Bone marrow (tissue), 2 donors: ENCODE measurements around the gene NBPF11.
"Not testable (repeated sequence)": the region's sequence is repeated elsewhere in the genome, so short reads cannot be mapped to it uniquely, and the experiment has no call there.

ENCODE experiments used
- DNase-seq, 2 donors: peaks; one replicate each; lab custom pipeline; 2025; lab: John Stamatoyannopoulos, UW

The NBPF11 gene

DNA sequence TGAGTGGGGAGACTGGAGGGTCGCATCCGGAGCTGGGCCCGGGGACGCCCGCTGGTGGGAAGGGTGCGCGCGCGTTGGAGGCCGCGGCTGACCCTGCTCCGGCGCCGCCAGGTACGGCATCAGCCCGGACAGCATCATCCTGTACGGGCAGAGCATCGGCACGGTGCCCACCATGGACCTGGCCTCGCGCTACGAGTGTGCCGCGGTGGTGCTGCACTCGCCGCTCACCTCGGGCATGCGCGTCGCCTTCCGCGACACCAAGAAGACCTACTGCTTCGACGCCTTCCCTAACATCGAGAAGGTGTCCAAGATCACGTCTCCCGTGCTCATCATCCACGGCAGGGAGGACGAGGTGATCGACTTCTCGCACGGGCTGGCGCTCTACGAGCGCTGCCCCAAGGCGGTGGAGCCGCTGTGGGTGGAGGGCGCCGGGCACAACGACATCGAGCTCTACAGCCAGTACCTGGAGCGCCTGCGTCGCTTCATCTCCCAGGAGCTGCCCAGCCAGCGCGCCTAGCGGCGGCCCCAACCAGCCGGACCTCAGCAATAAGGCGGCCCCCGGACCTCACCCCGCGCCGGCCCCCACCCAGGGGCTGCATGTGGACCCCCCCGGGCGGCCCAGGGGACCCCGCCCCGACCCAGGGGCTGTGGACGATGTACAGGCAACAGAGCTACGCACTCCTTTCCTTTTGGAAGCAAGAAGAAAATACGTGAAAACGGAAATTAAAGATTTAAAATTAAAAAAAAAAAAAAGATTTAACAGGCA lies 2.8 kb downstream of the NBPF11 start:
- DNase-seq, result not testable (repeated sequence)

DNA sequence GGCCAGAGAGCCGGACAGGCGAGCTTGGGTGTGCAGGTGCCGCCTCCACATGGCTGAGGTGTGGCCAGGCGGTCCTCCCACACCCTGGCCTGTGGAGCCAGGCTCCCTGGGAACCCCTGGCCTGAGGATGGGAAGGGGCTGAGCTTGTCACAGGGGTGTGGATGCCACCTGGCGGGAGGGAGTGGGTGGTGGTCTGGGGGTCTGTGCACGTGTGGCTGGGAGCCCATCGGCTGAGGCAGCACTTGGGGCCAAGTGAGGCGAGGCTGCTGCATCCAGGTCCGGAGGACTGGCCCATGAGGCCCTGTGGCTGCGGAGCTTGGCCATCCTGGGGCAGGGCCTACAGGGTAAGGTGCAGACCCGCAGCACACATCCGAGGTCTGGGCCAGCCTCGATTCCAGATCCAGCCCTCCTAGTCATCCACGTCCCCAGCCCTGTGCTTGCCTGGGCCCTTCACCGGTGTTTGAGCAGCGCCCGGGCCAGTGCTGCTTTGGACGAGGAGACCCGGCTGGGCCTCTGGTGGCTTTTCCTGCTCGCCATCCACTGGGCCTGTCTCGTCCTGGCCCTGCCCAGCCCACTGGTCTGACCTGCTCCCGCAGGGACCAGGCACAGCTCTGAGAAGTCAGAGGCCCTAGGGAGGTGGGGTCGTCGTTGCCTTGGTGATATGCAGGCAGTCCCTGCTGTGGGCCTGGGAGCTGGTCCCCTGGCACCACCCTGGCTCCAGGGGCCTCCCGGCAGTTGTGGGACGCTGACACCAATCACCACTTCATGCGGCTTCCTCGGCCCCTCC lies 4.8 kb downstream of the NBPF11 start:
- DNase-seq, result not testable (repeated sequence)

DNA sequence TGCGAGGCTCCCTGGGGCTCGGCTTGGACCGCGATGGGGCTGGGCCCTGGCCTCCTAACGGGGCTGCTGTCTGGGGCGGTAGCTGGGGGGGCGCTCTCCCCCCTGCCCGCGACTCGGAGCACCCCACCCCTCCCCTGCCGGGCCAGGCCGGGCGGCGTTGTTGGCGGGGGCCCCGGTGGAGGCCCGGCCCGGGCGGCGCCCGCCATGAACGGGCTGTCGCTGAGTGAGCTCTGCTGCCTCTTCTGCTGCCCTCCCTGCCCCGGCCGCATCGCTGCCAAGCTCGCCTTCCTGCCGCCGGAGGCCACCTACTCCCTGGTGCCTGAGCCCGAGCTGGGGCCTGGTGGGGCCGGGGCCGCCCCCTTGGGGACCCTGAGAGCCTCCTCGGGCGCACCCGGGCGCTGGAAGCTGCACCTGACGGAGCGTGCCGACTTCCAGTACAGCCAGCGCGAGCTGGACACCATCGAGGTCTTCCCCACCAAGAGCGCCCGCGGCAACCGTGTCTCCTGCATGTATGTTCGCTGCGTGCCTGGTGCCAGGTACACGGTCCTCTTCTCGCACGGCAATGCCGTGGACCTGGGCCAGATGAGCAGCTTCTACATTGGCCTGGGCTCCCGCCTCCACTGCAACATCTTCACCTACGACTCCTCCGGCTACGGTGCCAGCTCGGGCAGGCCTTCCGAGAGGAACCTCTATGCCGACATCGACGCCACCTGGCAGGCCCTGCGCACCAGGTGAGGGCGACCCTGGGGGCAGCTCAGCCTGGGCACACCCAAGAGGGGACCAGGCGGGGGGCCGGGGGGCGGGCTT lies 5.7 kb downstream of the NBPF11 start:
- not testable (repeated sequence) for DNase-seq

DNA sequence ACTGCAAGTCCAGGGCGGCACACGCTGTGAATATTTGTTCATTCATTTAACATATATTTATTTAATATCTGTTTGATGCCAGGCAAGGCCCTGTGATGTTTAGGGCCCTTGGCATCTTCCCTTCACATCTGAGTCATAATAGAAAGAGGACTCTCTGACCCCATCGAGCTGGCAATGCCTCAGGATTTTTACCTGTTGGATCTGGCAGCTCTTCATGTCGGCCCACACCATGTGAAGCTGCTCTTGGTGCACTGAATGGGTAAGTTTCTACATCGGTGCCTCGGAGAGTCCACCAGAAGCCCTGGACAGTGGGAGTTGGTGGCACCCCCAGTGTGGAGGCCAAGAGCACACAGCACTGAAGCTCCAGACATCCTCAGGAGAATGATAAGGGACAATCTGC lies 8.9 kb downstream of the NBPF11 start:
- not testable (repeated sequence) for DNase-seq

DNA sequence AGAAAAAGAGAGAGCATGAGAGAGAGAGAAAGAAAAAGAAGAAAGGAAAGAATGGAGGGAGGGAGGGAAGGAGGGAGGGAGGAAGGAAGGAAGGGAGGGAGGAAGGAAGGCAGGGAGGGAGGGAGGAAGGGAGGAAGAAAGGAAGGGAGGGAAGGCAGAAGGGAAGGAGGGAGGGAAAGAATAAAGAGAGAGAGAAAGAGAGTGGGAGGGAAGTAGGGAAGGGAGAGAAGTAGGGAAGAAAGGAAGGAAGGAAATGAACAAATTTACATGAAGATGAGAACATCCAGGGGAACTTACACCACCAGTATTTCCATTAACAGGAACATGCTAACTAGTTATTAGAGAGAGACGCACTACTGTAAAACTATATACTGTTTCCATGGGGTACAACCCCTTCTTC lies 10.1 kb downstream of the NBPF11 start:
- not testable (repeated sequence) for DNase-seq

DNA sequence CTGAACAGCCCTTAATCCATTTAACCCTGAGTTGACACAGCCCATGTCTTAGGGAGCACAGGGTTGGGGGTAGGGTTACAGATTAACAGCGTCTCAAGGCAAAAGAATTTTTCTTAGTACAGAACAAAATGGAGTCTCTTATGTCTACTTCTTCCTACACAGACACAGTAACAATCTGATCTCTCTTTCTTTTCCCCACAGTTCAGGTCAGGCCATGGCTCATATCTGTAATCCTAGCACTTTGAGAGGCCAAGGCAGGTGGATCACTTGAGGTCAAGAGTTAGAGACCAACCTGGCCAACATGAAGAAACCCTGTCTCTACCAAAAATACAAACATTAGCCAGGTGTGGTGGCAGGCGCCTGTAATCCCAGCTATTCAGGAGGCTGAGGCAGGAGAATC lies 13.5 kb downstream of the NBPF11 start:
- not testable (repeated sequence) for DNase-seq

DNA sequence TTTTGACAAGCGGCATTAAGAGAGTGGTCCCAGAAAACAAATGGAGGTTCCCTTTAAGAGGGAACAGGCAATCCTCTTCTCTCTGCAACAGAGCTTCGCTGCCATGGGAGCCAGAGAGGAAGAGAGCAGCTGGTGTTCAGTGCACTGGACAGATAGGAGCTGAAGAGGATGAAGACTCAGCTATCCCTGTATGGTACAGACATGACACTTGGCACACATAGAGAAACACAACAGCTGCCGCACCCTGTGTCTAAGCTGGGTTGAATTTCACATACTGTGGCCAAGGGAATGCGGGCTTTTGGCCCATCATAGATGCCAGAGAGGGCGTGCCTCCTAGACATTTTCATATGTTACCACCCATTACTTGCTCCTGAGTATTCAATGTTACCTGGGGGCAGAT lies 29.7 kb downstream of the NBPF11 start:
- DNase-seq, result not testable (repeated sequence)

DNA sequence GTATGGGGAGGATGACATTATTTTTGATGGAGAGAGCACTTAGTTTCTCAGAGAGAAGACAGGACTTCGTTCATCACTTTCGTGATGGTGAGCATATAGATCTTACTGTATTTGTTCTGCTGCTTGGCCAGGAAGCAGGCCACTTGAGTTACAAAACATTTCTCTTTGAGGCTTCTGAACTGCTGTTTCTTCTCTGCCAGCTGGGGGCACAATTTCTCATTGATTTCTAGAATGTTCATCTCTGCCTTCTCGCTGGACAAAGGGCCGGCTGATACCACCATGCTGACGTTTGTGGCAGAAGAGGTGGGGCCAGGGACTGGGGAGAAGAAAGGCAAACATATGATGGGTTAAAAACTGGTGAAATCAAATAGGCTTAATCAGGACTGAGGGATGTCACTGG lies 31.7 kb downstream of the NBPF11 start:
- not testable (repeated sequence) for DNase-seq

DNA sequence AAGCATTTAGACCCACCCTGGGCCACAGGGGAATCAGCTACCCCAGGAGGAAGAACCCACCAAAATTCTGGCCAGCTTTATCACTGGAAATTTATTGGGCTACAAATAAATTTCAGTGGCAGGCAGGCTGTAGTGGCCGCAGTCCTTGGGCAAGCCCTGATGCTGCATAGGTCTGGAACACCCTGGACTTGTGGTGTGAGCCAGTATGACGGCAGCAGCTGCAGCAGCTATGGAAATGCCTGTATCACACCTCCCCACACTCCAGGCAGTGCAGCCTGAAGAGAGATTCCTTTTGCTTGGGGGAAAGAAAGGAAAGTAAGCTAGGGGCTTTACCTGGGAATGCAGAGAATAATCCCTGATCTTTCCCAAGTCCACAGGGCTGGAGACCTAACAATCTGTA lies 56.3 kb downstream of the NBPF11 start:
- not testable (repeated sequence) for DNase-seq

DNA sequence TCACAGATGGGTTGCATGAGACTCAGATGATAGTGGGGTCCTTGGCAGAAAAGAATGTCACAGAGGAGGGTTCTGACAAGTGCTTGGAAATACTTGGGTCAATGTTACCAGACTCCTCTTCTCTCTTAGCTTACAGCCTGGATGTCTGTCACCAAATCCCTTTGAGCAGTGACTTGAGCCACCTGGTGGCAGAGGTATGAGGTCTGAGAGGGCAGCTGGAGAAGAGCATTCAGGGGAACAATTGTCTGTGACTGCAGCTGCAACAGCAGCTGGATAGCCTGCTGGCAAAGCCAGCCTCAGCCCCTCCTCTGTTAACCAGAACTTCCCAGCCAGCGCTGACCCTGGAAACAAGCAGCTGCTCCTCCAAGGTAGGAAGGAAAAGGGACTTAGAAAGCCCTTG lies 65.9 kb downstream of the NBPF11 start:
- not testable (repeated sequence) for DNase-seq

DNA sequence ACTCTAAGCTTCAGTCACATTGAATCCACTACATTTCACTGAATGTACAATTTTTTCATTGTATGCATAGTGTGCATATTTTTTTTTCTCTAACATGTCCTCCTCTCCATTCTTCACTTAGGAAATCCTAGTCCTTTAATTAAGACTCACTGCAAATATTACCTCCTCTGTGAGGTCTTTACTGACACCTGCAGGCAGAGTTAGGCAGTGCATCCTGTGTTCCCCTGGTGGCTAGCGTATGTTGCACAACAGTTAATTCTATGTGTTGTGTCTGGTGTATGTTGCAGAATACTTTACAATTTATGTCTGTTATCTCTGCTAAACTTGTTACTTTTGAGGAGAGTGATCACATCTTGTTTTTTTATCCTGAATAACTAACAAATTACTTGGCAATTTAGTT lies 70.9 kb downstream of the NBPF11 start:
- DNase-seq, result not testable (repeated sequence)

DNA sequence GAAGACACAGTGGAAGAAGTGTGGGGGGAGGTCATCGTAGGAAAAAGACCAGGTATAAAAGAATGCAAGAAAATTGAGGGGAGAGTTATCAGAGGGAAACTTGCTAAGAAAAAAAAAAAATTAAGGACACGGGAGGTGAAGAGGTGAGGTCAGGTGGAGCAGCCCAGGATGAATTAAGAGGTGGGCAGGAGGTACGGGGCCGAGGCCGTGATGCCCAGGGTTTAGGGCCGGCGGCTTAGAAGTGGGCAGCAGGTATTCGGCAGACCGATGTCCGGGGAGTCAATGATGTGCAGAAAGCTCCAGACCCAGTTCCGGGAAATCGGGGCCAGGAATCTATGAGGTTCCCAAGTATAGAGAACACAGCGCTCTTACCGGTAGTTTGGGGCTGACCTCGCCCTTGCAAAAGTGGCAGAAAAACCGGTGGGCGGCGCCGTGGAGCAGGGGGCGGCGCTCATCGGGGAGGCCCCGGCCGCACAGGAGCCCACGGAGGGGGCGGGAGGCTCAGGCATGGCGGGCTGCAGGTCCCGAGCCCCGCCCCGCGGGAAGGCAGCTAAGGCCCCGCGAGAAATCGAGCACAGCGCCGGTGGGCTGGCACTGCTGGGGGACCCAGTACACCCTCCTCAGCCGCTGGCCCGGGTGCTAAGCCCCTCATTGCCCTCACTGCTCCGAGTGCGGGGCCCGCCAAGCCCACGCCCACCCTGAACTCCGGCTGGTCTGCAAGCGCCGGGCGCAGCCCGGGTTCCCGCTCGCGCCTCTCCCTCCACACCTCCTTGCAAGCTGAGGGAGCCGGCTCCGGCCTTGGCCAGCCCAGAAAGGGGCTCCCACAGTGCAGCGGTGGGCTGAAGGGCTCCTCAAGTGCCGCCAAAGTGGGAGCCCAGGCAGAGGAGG lies 73.2 kb downstream of the NBPF11 start:
- not testable (repeated sequence) for DNase-seq

DNA sequence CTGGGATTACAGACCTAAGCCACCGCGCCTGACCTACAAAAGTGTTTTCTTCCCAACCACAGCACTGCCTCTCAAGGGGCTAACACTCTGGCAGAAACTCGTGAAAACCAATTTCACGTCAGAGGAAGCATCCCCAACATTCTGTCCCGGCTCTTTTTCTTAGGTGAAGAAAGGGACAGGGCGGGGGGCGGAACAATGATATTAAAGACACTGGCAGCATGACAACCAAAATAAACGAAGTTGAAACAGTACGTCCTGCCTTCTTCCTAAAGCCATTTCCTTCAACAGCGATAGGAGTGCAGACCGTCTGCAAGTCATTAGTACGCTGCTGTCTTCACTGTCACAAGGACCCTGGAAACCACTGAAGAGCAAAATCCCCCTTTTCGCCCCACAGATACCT lies 74.0 kb downstream of the NBPF11 start:
- DNase-seq, result not testable (repeated sequence)

DNA sequence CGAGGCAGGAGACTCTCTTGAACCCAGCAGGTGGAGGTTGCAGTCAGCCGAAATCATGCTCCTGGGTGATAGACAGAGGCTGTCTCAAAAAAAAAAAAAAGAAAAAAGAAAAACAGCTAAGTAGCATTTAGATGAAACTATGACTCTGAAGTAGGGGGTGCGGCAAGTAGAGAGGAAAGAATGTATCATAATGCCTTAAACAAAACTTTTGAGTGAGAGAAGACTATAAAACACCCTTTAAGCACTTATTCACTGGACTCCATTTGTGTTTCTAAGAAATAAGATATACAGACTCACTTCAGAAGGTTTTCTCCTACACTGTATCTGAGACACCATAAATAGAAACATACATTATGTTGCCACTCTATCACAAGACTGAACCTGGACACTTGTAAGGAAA lies 74.6 kb downstream of the NBPF11 start:
- not testable (repeated sequence) for DNase-seq

DNA sequence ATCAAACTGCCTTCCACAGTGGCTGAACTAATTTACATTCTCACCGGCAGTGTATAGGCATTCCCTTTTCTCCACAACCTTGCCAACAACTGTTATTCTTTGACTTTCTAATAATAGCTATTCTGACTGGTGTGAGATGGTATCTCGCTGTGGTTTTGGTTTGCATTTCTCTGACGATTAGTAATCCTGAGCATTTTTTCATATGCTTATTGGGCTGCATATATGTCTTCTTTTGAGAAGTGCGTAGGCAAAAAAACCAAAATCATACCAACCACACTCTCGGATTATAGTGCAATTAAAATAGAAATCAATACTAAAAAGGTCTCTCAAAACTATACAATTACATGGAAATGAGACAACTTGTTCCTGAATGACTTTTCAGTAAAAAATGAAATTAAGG lies 78.7 kb downstream of the NBPF11 start:
- not testable (repeated sequence) for DNase-seq

DNA sequence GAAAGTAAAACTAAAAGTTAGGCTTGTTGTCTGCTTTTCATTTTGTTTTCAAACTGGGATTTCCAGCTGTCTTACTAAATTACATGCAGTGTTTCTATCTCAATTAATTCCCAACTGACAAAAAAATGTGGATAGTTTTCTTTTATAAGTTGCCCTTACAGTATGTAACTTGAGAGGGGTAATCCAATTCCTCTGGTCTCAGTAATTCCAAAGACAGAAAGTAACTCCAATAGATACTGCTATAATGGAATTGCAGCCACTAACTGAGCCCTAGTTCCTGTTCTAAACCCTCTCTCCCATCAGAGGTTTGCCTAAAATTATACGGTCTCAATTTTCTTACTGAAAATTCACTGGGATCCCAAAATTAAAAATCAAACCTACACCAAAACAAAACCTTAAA lies 83.5 kb downstream of the NBPF11 start:
- DNase-seq, result not testable (repeated sequence)

DNA sequence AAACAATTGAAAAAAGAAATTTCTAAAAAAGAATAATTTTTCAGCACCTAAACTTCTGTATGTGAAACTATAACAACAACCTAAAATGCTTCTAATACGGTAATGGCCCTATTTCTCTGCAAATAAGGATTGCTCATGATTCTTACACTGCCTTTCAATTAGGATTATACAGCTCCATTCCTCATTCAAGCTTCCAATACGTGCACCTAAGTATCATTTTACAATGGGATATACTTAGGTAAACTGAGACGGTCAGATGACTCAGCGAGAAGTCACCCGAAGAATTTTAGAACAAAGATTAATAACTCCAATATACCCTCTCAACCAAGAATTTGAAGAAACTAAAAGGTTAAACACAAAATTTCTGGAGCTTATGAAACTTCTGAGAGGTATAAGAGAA lies 83.9 kb downstream of the NBPF11 start:
- not testable (repeated sequence) for DNase-seq

DNA sequence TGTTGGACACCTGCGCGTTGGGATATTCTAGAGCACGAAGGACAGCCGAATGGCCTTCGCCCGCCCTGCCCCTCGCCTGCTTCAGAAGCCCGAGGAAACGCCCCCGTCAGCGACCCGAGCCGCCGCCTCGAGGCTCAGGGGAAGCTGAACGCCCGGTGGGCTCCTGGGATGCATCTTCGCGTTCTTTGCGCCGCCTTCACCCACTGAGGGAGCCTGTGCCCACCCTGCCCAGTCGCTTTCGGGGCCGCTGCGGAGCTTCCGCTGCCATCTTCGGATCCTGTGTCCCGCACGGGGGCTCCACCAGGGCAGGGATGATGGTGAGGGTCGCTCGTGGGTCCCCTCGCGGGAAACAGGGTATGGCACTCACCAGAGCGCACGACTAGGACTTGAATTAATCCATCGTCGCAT lies 91.8 kb downstream of the NBPF11 start:
- DNase-seq, result not testable (repeated sequence)

DNA sequence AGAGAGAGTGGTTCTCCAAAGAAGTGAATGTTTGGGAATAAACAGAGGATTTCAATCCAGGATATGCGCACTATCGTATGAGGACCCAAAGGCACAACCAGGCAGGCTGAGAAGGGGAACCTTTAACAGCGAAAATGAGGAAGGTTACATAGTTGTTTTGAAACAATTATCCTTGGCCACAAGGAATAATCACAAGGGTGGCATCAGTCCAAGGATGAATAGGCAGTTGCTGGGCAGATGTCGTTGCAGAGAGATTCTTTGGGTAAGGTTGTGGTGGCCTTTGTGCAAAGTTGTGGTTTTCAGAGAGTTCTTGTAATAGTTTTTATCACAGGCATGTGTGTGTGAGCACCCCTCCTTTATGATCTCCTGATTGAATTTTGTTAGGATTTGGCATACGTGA lies 94.7 kb downstream of the NBPF11 start:
- DNase-seq, result peak in 1 of 2 donors; percentile 2
